HG02678 (cell line): Measurements from ENCODE around the gene MDK.

Experiments
- ATAC-seq: cut with Tn5 transposase; IDR thresholded peaks from one replicate; pipeline ENCODE4 v1.9.1; 2021; ENCODE audit warnings: mild to moderate bottlenecking, moderate library complexity; ENCODE audit not compliant: unreplicated experiment

MDK gene

GRCh38 chr11:46347637-46348311 lies 33.7 kb upstream of the MDK start:
- no peak for ATAC-seq

- no peak for ATAC-seq
Observed at GRCh38 chr11:46348566-46349401, 32.7 kb upstream of the MDK start.

GRCh38 chr11:46350695-46351094 lies 30.8 kb upstream of the MDK start:
- ATAC-seq: no peak

GRCh38 chr11:46351148-46351547 lies 30.3 kb upstream of the MDK start:
- ATAC-seq: no peak

- no peak for ATAC-seq
Observed at GRCh38 chr11:46351606-46352005, 29.9 kb upstream of the MDK start.

- no peak for ATAC-seq
Observed at GRCh38 chr11:46352063-46352841, 29.2 kb upstream of the MDK start.

- ATAC-seq: no peak
Observed at GRCh38 chr11:46353698-46354097, 27.8 kb upstream of the MDK start.

GRCh38 chr11:46356924-46357482 lies 24.5 kb upstream of the MDK start:
- no peak for ATAC-seq

- ATAC-seq: no peak
Observed at GRCh38 chr11:46357483-46357936, 24.0 kb upstream of the MDK start.

- ATAC-seq: no peak
Observed at GRCh38 chr11:46359953-46360352, 21.5 kb upstream of the MDK start.

- ATAC-seq: peak; percentile 6
Observed at GRCh38 chr11:46360878-46361277, 20.6 kb upstream of the MDK start.

GRCh38 chr11:46361283-46362155 lies 19.9 kb upstream of the MDK start:
- peak; percentile 96 for ATAC-seq

- ATAC-seq: no peak
Observed at GRCh38 chr11:46362156-46363030, 19.1 kb upstream of the MDK start.

GRCh38 chr11:46363031-46363407 lies 18.4 kb upstream of the MDK start:
- no peak for ATAC-seq

GRCh38 chr11:46363455-46364005 lies 17.9 kb upstream of the MDK start:
- ATAC-seq: no peak

GRCh38 chr11:46364056-46364455 lies 17.4 kb upstream of the MDK start:
- ATAC-seq: no peak

- ATAC-seq: no peak
Observed at GRCh38 chr11:46364791-46365190, 16.7 kb upstream of the MDK start.

GRCh38 chr11:46366260-46366659 lies 15.2 kb upstream of the MDK start:
- no peak for ATAC-seq

- ATAC-seq: no peak
Observed at GRCh38 chr11:46366661-46367161, 14.8 kb upstream of the MDK start.
